NT2/D1 (cell line): ENCODE data around the gene ASIP.

ENCODE experiments used
- DNase-seq: peaks from one replicate; pipeline ENCODE4 v3.0.0-alpha.2; 2011; ENCODE audit warnings: low read depth, low spot score
- H3K27me3 ChIP-seq: 2 replicates; pipeline ENCODE4 v1.6.0; 2011; ENCODE audit warnings: mild to moderate bottlenecking; ENCODE audit not compliant: insufficient read length, insufficient read depth
- H3K36me3 ChIP-seq: 2 replicates; pipeline ENCODE4 v1.6.1; 2011; ENCODE audit warnings: mild to moderate bottlenecking, low read length, mixed read lengths; ENCODE audit not compliant: insufficient read depth, insufficient read length
- H3K4me1 ChIP-seq: 2 replicates; pipeline ENCODE4 v1.5.1; 2011; ENCODE audit not compliant: insufficient read depth, insufficient read length
- H3K4me3 ChIP-seq: 2 replicates; pipeline ENCODE4 v1.5.1; 2011; ENCODE audit warnings: low read depth; ENCODE audit not compliant: insufficient read length
- H3K9ac ChIP-seq: 2 replicates; pipeline ENCODE4 v1.6.0; 2011; ENCODE audit warnings: low read depth; ENCODE audit not compliant: insufficient read length
- H3K9me3 ChIP-seq: 2 replicates; pipeline ENCODE4 v1.5.1; 2011; ENCODE audit warnings: mild to moderate bottlenecking, low read length; ENCODE audit not compliant: insufficient read depth
- SUZ12 ChIP-seq: IDR thresholded peaks from 2 replicates; pipeline ENCODE4 v1.6.1; 2011; ENCODE audit not compliant: insufficient read length, insufficient read depth; ENCODE audit errors: extremely low read depth
- YY1 ChIP-seq: IDR thresholded peaks from 2 replicates; pipeline ENCODE4 v1.6.1; 2011; ENCODE audit not compliant: insufficient read length, insufficient read depth
- ZNF274 ChIP-seq: IDR thresholded peaks from 2 replicates; pipeline ENCODE4 v1.6.1; 2011; ENCODE audit warnings: mild to moderate bottlenecking, low read depth, low read length

Gene ASIP

GRCh38 chr20:34315236-34315635 lies 74.0 kb downstream of the ASIP start:
- no peak for TF ChIP-seq SUZ12
- no peak for TF ChIP-seq ZNF274
- no peak for TF ChIP-seq YY1
- Histone ChIP-seq H3K4me1 (peaks cover 6% of the 10 kb centered on the region), H3K4me3 (no peak overlapping the region), H3K9me3 (no peaks in the 10 kb centered on the region), H3K9ac (no peak overlapping the region), H3K27me3 (peaks cover 20% of the 10 kb centered on the region), H3K36me3 (no peaks in the 10 kb centered on the region)
- DNase-seq = no peak

- no peak for TF ChIP-seq YY1
- no peak for TF ChIP-seq ZNF274
- TF ChIP-seq SUZ12 = no peak
- H3K9me3 ChIP-seq = no peaks in the 10 kb centered on the region
- DNase-seq = no peak
- no peaks in the 10 kb centered on the region for H3K36me3 ChIP-seq
- no peak overlapping the region for H3K9ac ChIP-seq
- H3K27me3 ChIP-seq = peaks cover 11% of the 10 kb centered on the region
- no peak overlapping the region for H3K4me3 ChIP-seq
- peaks cover 6% of the 10 kb centered on the region for H3K4me1 ChIP-seq
These were observed 75.1 kb downstream of the ASIP start for GRCh38 chr20:34316196-34316814.
